ENCODE results near the gene PSMB2.

PSMB2 gene

GRCh38 chr1:35556484-35557117 lies 84.7 kb downstream of the PSMB2 start:
- DNase-seq (ENCODE audit: low spot score), result peak; percentile 48

GRCh38 chr1:35555601-35556477 lies 85.5 kb downstream of the PSMB2 start:
- no peak for DNase-seq (ENCODE audit: low spot score)

- no peak for DNase-seq (ENCODE audit: low spot score)
Measured at GRCh38 chr1:35555212-35555584, 86.1 kb downstream of the PSMB2 start.

- no peak for DNase-seq (ENCODE audit: low spot score)
Measured at GRCh38 chr1:35554266-35555211, 86.8 kb downstream of the PSMB2 start.

GRCh38 chr1:35553851-35554250 lies 87.5 kb downstream of the PSMB2 start:
- no peak for DNase-seq (ENCODE audit: low spot score)

All from NAMALWA (cell line).